Fibroblast of skin of abdomen (primary cell): Measurements from ENCODE around the gene CRYGS.
"Not testable (repeated sequence)": the region's sequence is repeated elsewhere in the genome, so short reads cannot be mapped to it uniquely, and the experiment has no call there.

Experiments
- DNase-seq: peaks from one replicate; pipeline ENCODE4 v3.0.0-alpha.2; 2013

Gene CRYGS

DNA sequence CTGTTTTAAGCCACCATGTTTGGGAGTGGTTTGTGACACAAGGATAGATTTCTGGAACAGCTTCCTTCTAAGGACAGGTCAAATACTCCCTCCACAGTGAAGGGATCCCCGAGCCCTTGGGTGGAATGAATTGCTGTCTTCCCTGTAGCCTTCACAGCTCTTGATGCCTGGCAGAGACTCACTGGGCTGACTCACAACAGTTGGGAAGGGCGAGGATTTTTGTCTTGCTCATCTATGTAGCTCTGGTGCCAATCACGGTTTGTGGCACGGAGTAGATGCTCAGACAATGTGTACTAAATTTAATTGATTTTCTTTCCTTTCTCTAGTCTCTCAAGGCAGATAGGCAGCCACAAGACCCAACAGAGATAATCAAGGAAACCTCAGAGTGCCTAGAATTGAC, 27.0 kb downstream of the CRYGS start:
- no peak for DNase-seq

DNA sequence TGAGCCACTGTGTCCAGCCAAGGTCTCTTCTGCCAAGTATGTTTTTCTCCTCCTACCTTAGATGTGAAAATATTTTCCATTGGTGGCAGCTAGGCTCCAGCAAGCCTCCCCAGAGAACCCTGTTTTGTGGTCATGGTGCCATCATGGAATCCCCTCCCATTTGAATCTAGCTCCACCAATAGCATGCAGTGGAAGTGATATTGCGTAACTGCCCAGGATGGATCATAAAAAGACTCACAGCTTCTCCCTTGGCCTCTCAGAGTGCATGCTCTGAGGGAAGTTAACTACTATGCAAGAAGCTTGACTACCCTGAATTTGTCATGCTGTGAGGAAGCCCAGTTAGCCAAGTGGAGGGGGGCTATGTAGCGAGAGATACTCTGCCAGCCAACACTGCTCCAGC, 27.5 kb downstream of the CRYGS start:
- DNase-seq = no peak

- no peak for DNase-seq
Observed at GRCh38 chr3:186515125-186515524, 29.1 kb downstream of the CRYGS start.

DNA sequence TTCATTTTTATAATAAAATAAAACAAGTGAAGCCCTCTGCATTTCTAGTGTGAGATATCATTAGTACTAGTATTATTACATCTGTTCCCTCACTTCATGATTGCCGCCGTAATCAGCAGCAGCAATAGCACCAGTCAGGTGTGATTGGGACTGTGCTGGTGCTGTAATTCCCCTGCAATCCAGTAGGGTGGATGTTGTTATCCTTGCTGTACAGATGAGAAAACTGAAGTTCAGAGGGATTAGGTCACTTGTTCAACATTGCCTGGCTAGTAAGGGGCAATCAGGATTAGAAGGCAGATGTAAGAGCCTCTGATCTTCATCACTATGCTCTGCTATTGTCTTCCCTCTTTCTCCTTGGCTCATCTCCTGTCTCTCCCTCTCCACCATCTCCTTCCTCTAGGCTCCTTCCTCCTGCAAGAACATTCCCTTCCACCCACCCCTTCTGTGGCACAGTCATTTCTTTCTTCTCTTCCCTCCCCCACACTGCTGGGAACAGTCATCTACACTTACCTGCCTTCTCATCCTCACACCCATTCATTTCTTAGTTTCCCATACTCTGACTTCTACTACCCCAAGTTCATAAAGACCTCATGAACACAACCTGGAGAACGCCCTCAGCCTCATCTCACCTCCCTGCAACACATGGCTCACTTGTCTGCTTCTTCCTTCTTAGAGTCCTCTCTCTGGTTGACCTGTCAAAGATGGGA, 29.7 kb downstream of the CRYGS start:
- no peak for DNase-seq

DNA sequence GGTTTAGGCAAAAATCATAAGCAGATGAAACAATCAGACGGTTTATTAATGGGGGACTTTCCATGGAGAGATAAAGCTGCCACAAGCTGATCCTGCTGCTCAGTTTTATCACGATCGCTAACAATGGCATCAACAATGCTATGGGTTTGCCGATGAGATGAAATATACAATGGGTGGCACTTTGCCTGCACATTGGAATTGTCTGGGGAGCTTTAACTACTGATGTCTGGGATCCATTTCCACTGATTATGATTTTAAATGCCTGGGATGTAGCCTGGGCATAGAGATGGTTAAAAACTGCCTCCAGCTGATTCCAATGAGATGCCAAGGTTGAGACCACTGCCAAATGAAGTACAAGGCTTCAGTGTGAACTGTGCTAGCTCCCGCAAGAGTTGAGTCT, 30.8 kb downstream of the CRYGS start:
- no peak for DNase-seq

- DNase-seq = no peak
Observed at GRCh38 chr3:186512570-186513302, 31.4 kb downstream of the CRYGS start.

GRCh38 chr3:186511702-186512101, 32.5 kb downstream of the CRYGS start:
- DNase-seq = no peak

DNA sequence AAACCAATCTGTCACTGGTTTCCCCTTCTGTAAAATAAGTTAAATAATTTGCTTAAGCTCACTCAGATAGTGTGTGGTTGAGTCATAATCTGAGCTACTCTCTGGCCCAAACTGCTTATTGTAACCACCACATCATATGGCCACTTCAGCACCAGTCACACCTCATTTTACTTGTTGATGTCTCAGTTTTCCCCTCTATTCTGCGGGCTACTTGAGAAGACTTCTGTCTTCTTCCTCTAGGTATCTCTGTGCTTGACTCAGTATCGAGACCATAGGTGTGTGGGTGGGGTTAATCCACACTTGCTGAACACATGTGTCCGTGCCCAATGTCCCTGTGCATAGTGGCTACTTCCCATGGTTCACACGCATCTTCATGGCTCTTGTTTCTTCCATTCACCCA, 32.9 kb downstream of the CRYGS start:
- no peak for DNase-seq

DNA sequence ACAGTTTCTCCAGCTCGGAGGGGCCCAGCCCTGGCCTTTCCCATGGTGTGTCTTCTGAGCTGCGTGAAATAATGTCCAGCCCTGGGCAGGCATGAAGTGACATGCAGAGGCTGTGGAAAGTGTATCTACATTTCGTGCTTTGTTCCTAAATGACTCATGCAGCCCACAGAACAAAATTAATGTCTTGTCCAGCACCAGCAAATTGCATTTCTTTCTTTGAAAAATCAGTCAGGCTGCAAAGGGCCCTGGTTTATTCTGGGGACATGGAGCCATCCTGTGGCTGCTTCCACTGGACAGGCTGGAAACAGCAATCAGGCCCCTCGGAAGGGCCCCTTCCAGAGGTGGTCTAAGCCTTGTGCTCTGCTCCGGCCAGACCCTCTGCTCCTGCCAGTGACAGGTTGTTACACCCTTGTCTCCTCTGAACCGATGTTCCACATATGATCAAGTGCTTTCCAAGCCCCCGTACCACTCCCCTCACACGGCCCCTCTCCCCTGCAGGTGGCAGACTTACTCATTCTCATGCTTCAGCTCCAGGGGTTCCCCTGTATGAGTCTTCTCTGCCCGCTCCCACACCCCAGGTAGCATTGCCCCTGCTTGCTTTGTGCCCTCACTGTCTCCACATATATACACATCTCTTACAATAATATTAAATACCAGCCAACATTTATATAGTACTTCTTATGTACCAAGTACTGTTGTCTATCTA, 33.7 kb downstream of the CRYGS start:
- DNase-seq = peak; percentile 9

- no peak for DNase-seq
Observed at GRCh38 chr3:186509423-186509822, 34.8 kb downstream of the CRYGS start.

- DNase-seq = no peak
Observed at GRCh38 chr3:186506857-186507256, 37.3 kb downstream of the CRYGS start.

DNA sequence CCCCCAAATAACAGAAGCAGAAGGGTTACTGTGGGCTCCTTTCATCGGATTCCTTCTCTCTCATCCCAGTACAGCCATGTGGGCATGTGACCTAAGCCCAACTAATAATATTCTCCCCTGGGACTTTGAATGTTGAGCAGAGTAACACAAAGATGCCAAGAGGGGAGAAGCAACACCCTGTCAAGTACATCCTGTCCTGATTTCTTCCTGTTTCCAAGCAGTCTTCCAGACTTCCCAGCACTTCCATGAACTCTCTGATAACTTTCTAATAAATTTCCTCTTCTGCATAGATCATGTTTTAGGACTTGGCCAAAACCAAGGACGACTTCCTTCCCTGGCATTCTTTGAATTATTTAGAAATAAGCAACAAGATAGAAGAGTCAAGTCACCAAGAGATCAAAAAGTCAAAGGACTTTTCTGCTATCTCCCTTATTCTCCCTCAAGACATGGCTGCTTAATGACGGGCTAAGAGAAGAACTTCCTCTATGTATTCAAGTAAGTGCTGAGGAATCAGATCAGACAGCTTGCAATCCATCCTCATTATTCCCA, 37.9 kb downstream of the CRYGS start:
- no peak for DNase-seq

DNA sequence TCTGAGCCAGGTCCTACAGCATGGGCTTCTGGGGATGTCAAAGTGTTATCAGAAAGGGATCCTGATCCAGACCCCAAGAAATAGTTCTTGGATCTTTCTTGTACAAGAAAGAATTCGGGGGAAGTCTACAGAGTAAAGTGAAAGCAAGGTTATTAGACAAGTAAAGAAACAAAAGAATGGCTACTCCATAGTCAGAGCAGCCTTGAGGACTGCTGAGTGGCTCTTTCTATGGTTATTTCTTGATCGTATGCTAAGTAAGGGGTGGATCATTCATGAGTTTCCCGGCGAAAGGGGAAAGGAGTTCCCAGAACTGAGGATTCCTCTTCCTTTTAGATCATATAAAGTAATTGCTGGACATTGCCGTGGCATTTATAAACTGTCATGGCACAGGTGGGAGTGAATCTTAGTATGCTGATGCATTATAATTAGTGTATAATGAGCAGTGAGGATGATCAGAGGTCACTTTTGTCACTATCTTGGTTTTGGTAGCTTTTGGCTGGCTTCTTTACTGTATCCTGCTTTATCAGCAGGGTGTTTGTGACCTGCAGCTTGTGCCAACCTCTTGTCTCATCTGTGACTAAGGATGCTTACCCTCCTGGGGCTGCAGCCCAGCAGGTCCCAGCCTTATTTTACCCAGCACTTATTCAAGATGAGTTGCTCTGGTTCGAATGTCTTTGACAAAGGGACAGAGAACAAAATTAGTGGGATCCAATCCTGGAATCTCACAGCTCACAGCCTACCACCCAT, 41.0 kb downstream of the CRYGS start:
- DNase-seq = no peak

- no peak for DNase-seq
Observed at GRCh38 chr3:186502138-186502948, 41.8 kb downstream of the CRYGS start.

GRCh38 chr3:186499949-186500348, 44.2 kb downstream of the CRYGS start:
- DNase-seq = not testable (repeated sequence)

GRCh38 chr3:186498022-186498421, 46.2 kb downstream of the CRYGS start:
- DNase-seq = not testable (repeated sequence)

GRCh38 chr3:186497608-186498007, 46.6 kb downstream of the CRYGS start:
- DNase-seq = no peak

DNA sequence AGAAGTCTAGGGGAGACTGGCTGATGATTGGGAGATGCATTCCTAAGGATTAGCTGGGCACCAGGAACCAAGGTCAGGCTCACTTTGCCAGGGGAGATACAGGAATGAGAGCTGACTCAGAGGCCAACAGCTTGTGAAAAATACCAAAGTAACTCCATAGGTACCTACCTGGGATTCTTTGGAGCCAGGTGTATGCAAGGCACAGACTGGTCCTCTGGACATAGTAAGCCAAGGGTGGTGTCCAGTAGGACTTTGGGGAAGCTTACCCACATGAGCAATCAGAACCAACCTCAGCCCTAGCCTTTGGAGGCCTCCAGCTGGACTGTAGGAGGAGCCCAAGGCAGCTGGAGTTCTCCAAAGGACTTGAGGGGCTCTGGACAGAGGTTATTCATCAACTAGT, 47.5 kb downstream of the CRYGS start:
- no peak for DNase-seq

GRCh38 chr3:186496016-186496415, 48.2 kb downstream of the CRYGS start:
- no peak for DNase-seq

DNA sequence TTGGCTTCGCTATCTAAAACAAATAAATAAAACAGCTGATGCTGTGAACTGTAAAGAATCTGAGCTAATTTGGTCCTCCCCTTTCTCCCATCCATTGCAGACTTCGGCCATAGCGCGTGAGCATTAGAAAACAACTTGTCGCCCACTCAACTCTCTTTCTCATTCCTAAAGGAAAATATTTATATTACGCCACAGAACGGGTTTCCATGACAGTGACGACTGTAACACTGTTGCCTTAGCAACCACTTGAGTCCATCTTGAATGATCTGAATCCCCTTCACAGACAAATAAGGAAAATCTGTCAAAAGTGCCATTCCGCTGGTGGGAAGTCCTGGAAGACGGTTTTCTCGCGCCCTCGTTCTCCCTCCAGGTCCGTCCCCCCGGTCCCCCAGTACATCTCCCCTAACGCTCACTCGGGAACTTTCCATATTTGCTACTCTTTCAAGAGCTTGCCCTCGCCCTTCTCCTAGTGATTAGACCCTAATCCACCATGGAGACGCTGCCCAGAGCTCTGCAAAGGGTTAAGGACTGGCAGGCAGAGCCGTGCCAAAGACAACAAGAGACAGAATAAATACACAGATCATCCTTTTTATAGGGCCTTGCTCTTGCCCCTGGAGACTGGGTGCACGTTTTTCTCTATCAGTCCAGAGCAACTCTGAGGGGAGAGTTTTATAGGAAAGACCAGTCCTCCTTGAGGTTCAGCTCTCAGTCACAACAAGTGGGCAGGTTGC, 50.5 kb downstream of the CRYGS start:
- DNase-seq = no peak

DNA sequence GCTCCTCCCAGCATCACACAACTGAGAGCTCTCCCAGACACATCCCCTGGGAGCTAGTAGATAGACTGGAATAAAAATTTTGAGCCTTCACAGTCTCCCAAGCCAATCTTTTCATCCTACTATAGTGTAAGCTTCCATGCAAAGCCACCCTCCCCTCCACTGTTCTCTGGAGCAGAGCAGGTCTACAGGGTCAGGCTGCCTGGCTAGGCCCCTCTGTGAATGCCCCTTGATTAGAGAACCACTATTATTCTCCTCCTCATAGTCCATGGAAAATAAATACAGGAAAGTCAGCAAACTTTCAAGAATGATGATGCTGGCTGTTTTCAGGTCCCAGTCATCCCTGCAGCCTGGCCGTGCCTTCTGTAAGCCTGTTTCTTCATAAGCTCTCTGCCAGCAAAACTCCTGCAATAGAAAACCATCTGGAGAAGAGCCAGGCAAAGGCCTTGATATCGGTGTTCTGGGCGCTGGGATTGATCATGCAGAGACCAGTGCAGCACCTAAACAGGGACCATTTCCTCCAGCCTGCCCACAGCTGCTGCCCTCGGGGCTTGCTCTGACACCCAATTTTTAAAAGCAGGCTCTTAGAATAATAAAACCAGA, 51.7 kb downstream of the CRYGS start:
- no peak for DNase-seq
